Astrocyte of the cerebellum (primary cell): Measurements from ENCODE around the gene SLC44A4.

Experiments
- DNase-seq: peaks from one replicate; pipeline ENCODE4 v3.0.0-alpha.2; 2011; ENCODE audit warnings: low read depth
- H3K4me3 ChIP-seq: 2 replicates; pipeline ENCODE4 v1.5.1; 2011; ENCODE audit warnings: mild to moderate bottlenecking, low read depth, low read length, moderate library complexity
- CTCF ChIP-seq: IDR thresholded peaks from 2 replicates; pipeline ENCODE4 v1.5.1; 2012; ENCODE audit warnings: low read length, low read depth, moderate library complexity, mild to moderate bottlenecking; ENCODE audit errors: missing control alignments
- in situ Hi-C: cut with HindIII; loops from 2 replicates; pipeline ENCODE4 v1.10.0; 2017; ENCODE audit warnings: low sequenced_read_pairs

Gene SLC44A4

GRCh38 chr6:31900917-31901414, 22.2 kb upstream of the SLC44A4 start:
- H3K4me3 ChIP-seq = peak overlapping the region; percentile 52
- in situ Hi-C loops = no loop called here
- TF ChIP-seq CTCF = no peak
- no peak for DNase-seq

GRCh38 chr6:31899882-31900722, 21.3 kb upstream of the SLC44A4 start:
- H3K4me3 ChIP-seq = no peak overlapping the region
- in situ Hi-C loops = no loop called here
- no peak for DNase-seq
- no peak for TF ChIP-seq CTCF

- H3K4me3 ChIP-seq = no peak overlapping the region
- DNase-seq = no peak
- in situ Hi-C loops = no loop called here
- TF ChIP-seq CTCF = no peak
Measured at GRCh38 chr6:31899215-31899614, 20.4 kb upstream of the SLC44A4 start.

- in situ Hi-C loops = no loop called here
- no peak for TF ChIP-seq CTCF
- peak overlapping the region; percentile 92 for H3K4me3 ChIP-seq
- DNase-seq = no peak
Measured at GRCh38 chr6:31898383-31899011, 19.7 kb upstream of the SLC44A4 start.

- peak within 1 kb of the TSS; percentile 92 for H3K4me3 ChIP-seq
- no peak for TF ChIP-seq CTCF
- in situ Hi-C loops = no loop called here
- DNase-seq = peak; percentile 37
Measured at GRCh38 chr6:31897612-31898382, 19.0 kb upstream of the SLC44A4 start, which contains the start of gene EHMT2. Gene EHMT2 (minus strand): TSS chr6:31897698. CDS start chr6:31897677, 21 bp downstream.
